Duodenal mucosa (tissue), 2 donors: ENCODE measurements around the gene FAM216A.

ENCODE experiments used
- H3K27ac ChIP-seq: one replicate; pipeline ENCODE4 v1.7.0; 2013; ENCODE audit warnings: low read depth, low read length
- H3K27me3 ChIP-seq, 2 donors: one replicate each; pipeline ENCODE4 v1.7.0; 2013; ENCODE audit warnings: low read length in 2 of 2, control low read depth in 1 of 2; ENCODE audit not compliant: insufficient read depth in 2 of 2, control insufficient read depth in 1 of 2
- H3K36me3 ChIP-seq, 2 donors: one replicate each; pipeline ENCODE4 v1.7.0; 2013; ENCODE audit warnings: low read length in 2 of 2, control low read depth in 1 of 2; ENCODE audit not compliant: insufficient read depth in 2 of 2, control insufficient read depth in 1 of 2
- H3K4me1 ChIP-seq, 2 donors: one replicate each; pipeline ENCODE4 v1.7.0; 2013; ENCODE audit warnings: low read length in 2 of 2, control low read depth in 1 of 2; ENCODE audit not compliant: insufficient read depth in 2 of 2, control insufficient read depth in 1 of 2
- H3K4me3 ChIP-seq, 2 donors: one replicate each; pipeline ENCODE4 v1.7.0; 2013; ENCODE audit warnings: low read length in 2 of 2, low read depth in 1 of 2
- H3K9ac ChIP-seq, 2 donors: one replicate each; pipeline ENCODE4 v1.7.0; 2013; ENCODE audit warnings: low read length in 2 of 2, low read depth in 1 of 2
- H3K9me3 ChIP-seq, 2 donors: one replicate each; pipeline ENCODE4 v1.7.0; 2013; ENCODE audit warnings: low read length in 2 of 2, control low read depth in 1 of 2; ENCODE audit not compliant: control insufficient read depth in 1 of 2

The FAM216A gene

DNA sequence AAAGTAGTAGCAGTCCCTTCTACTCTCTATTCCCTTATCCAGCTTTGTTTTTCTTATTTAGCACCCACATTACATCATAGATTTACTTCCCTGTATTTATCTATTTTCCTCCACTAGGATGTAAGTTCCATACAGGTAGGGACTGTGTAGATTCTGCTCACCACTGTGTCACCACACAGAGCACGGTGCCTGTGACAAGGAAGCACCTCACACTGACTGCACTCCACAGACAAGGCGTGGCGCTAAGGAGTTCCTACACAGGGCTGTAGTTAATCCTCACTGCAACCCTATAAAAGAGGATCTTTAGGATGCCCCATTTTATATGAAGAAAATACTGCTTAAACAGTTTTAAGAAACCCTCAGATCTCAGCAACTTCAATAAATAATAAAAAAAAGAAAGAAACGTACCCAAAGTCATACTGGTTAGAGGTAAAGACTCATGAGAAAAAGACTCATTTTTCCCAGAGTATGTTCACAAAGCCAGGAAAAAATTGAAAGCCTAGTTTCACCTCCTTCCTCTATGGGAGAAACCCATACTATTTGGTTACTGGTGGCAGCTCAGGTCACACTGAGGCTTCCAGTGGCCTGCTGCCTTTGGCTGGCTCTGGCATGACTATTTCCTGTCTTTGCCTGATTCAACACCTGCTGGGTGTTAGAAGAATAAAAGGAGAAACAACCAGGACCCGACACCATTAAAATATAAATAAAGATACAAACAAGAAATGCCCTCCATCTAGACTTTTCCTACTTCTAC, 70.4 kb downstream of the FAM216A start:
- peaks cover 22 to 41% of the 10 kb centered on the region in 2 donors for H3K4me1 ChIP-seq
- H3K9me3 ChIP-seq: no peaks in the 10 kb centered on the region
- H3K4me3 ChIP-seq: no peak overlapping the region
- no peaks in the 10 kb centered on the region for H3K27me3 ChIP-seq
- no peak overlapping the region for H3K9ac ChIP-seq
- peaks cover 22 to 33% of the 10 kb centered on the region in 2 donors for H3K36me3 ChIP-seq
- no peak overlapping the region for H3K27ac ChIP-seq
